Kidney (tissue), 14 donors: ENCODE results near the gene MXD1. TPM values are rescaled to one million over a fixed set of nuclear protein-coding genes. Genes with fewer than 3 reads are reported as not detected.

Source experiments
- DNase-seq, 5 donors: peaks; one replicate each; pipeline ENCODE4 v3.0.0-alpha.2; 2013 to 2020
- FAIRE-seq: peaks from 2 replicates; lab custom pipeline; 2012; peaks lifted over from hg19 to GRCh38; lab: Jason Lieb, UNC
- H3K27ac ChIP-seq, 2 donors: one replicate each; pipeline ENCODE4 v1.7.0; 2013; ENCODE audit warnings: low read depth in 2 of 2, low read length in 2 of 2, inconsistent platforms in 1 of 2
- H3K27me3 ChIP-seq: one replicate; pipeline ENCODE4 v1.7.1; 2013; ENCODE audit warnings: low read length, inconsistent platforms; ENCODE audit not compliant: control insufficient read depth, insufficient read depth
- H3K36me3 ChIP-seq, 3 donors: one replicate each; pipeline versions ENCODE4 v1.7.0 to v1.7.1; 2013; ENCODE audit warnings: low read length in 3 of 3, control low read depth in 1 of 3, inconsistent platforms in 1 of 3; ENCODE audit not compliant: insufficient read depth in 3 of 3, control insufficient read depth in 2 of 3
- H3K4me1 ChIP-seq, 3 donors: one replicate each; pipeline versions ENCODE4 v1.7.0 to v1.7.1; 2013; ENCODE audit warnings: low read length in 3 of 3, inconsistent platforms in 1 of 3, low read depth in 1 of 3; ENCODE audit not compliant: control insufficient read depth in 2 of 3, insufficient read depth in 2 of 3
- H3K4me3 ChIP-seq, 3 donors: one replicate each; pipeline versions ENCODE4 v1.7.0 to v1.8.1; 2013; ENCODE audit warnings: low read length in 3 of 3, control low read depth in 1 of 3, inconsistent platforms in 1 of 3
- H3K9ac ChIP-seq, 3 donors: one replicate each; pipeline versions ENCODE4 v1.7.0 to v1.7.1; 2013; ENCODE audit warnings: low read length in 3 of 3, control low read depth in 1 of 3, inconsistent platforms in 1 of 3
- H3K9me3 ChIP-seq, 3 donors: one replicate each; pipeline versions ENCODE4 v1.7.0 to v1.7.1; 2013; ENCODE audit warnings: low read length in 3 of 3, control low read depth in 1 of 3, inconsistent platforms in 1 of 3; ENCODE audit not compliant: control insufficient read depth in 2 of 3, insufficient read depth in 1 of 3
- intact Hi-C: fragments of 100-400 bp; cut with DNase I; formaldehyde crosslinking; loops from one replicate; pipeline ENCODE4 v1.11.1; 2022
- polyA plus RNA-seq: library from polyadenylated mRNA; stranded (reverse); fragments of 350-450 nt; fragmentation: Illumina TruSeq; extraction: RNeasy Lipid Tissue Mini Kit (QIAGEN cat#74804); gene quantifications from one replicate; pipeline ENCODE4 v1.2.3, GENCODE V29; 2014; ENCODE audit warnings: low read depth, low replicate concordance; ENCODE audit not compliant: insufficient read depth
- total RNA-seq: library from RNA; stranded (reverse); fragmentation: NEBNext Ultra II Directional; extraction: Animal tissue kit (Norgen Biotek cat#: 25700); gene quantifications from one replicate; pipeline ENCODE4 v1.2.1, GENCODE V29; 2021
- TF ChIP-seq, protein P1 (sequence below): IDR thresholded peaks from 3 replicates; pipeline ENCODE4 v1.5.1; 2012; ENCODE audit warnings: mild to moderate bottlenecking, moderate library complexity, borderline replicate concordance; ENCODE audit not compliant: insufficient read depth; ENCODE audit errors: extremely low read depth
- donor health status: control.
- donor health status: control.
- donor health status: control.
- donor health status: control.
- donor health status: control.
- donor health status: DM: yes; HTN: yes; CAD: no.
- donor health status: Normal renal cell carcinoma (clear cell type).

The MXD1 gene
- total and polyA plus RNA-seq, 2 donors from 2014 or later: 4.9 to 13.3 TPM

DNA sequence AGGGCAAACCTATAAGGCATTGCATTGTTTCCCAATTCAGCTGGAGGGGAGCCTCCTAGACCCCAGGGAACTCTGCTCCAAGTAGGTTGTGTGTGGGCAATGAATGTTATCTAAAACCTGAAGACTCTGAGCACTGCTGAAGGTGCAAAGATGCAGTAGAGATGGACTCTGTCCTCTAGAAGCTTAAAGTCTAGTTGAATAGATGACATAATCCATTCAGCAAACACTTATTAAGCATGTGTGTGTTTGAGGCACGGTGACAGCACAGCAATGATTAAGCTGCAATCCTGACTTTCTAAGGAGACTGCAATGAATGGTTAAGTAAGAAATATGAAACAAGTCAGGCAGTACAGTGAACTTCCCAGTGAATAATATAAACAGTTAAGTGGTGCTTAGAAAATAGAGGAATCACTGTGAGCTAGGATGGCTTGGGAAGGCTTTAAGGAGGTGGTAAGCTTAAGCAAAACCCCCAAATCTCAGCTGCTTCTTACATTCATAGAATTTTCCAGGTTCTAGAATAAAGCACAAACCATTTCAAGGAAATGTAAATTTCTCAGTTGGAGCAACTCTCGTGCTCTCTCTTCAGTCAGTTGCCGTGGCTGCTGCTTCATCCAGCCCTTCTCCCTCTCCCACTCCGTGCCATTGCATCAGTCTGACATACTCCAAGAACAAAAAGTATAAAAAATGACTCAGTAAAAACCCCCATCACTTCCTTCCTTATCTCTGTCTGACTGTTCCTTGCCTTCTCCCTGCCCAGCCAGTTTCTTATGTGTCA, 19.1 kb downstream of the MXD1 start:
- FAIRE-seq (no peak), DNase-seq (no peak)
- H3K27me3 ChIP-seq: no peaks in the 10 kb centered on the region
- no peaks in the 10 kb centered on the region for H3K9me3 ChIP-seq
- no peak overlapping the region for H3K9ac ChIP-seq
- no peak overlapping the region for H3K27ac ChIP-seq
- TF ChIP-seq, protein P1, sequence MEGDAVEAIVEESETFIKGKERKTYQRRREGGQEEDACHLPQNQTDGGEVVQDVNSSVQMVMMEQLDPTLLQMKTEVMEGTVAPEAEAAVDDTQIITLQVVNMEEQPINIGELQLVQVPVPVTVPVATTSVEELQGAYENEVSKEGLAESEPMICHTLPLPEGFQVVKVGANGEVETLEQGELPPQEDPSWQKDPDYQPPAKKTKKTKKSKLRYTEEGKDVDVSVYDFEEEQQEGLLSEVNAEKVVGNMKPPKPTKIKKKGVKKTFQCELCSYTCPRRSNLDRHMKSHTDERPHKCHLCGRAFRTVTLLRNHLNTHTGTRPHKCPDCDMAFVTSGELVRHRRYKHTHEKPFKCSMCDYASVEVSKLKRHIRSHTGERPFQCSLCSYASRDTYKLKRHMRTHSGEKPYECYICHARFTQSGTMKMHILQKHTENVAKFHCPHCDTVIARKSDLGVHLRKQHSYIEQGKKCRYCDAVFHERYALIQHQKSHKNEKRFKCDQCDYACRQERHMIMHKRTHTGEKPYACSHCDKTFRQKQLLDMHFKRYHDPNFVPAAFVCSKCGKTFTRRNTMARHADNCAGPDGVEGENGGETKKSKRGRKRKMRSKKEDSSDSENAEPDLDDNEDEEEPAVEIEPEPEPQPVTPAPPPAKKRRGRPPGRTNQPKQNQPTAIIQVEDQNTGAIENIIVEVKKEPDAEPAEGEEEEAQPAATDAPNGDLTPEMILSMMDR: no peak
- intact Hi-C loops: loop anchor here (10.0 kb wide), 1 partner anchor 131 kb away; no protein-coding TSS in a partner anchor
- peaks cover 0 to 7% (median 3%) of the 10 kb centered on the region in 3 donors for H3K4me1 ChIP-seq
- H3K4me3 ChIP-seq: no peak overlapping the region
- H3K36me3 ChIP-seq: peaks cover 4 to 33% (median 27%) of the 10 kb centered on the region in 3 donors

DNA sequence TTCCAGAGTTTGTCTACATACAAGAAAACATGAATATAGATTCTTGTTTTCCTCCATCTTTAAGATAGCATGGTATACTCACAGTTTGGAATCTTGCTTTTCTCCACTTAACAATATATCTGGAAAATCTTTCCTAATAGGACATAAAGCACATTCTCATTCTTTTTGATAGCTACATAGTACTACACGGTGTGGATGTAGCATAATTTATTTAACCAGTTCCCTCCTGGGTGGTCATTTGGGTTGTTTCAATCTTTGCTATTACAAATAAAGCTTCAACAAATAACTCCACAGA, 19.7 kb downstream of the MXD1 start:
- no peak overlapping the region for H3K9ac ChIP-seq
- H3K9me3 ChIP-seq: no peaks in the 10 kb centered on the region
- FAIRE-seq: no peak
- H3K4me1 ChIP-seq: peaks cover 0 to 7% (median 3%) of the 10 kb centered on the region in 3 donors
- H3K27ac ChIP-seq: no peak overlapping the region
- no peaks in the 10 kb centered on the region for H3K27me3 ChIP-seq
- no peak for DNase-seq
- intact Hi-C loops: loop anchor here (10.0 kb wide), 1 partner anchor 130 kb away; no protein-coding TSS in a partner anchor
- H3K36me3 ChIP-seq: peaks cover 4 to 35% (median 27%) of the 10 kb centered on the region in 3 donors
- no peak overlapping the region for H3K4me3 ChIP-seq
- TF ChIP-seq, protein P1: no peak

DNA sequence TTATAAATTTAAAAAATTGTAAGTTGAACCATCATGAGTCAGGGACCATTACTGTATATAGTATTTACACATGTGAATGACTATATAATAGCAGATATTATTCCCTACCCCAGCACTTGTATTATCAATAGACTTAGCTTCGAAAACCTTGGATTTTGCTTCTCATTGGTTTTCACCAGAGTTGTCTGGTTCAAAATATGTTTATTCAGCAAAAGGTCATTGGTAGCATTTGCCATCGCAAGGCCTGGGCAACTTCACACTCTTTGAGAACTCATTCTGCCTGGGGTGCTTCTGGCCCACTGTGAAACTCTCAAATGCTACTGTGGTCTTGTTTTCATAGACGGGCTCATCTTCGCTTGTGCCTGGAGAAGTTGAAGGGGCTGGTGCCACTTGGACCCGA, 20.1 kb downstream of the MXD1 start:
- Histone ChIP-seq H3K36me3 (peaks cover 4 to 35% (median 27%) of the 10 kb centered on the region in 3 donors), H3K27ac (no peak overlapping the region), H3K4me3 (no peak overlapping the region), H3K9ac (no peak overlapping the region), H3K27me3 (no peaks in the 10 kb centered on the region), H3K4me1 (peaks cover 0 to 7% (median 3%) of the 10 kb centered on the region in 3 donors), H3K9me3 (no peaks in the 10 kb centered on the region)
- no peak for FAIRE-seq
- TF ChIP-seq, protein P1: no peak
- DNase-seq: no peak
- intact Hi-C loops: loop anchor here (10.0 kb wide), 1 partner anchor 130 kb away; no protein-coding TSS in a partner anchor
